ENCODE data around the gene CRB3.
"Not testable (repeated sequence)": the region's sequence is repeated elsewhere in the genome, so short reads cannot be mapped to it uniquely, and the experiment has no call there.

DNA sequence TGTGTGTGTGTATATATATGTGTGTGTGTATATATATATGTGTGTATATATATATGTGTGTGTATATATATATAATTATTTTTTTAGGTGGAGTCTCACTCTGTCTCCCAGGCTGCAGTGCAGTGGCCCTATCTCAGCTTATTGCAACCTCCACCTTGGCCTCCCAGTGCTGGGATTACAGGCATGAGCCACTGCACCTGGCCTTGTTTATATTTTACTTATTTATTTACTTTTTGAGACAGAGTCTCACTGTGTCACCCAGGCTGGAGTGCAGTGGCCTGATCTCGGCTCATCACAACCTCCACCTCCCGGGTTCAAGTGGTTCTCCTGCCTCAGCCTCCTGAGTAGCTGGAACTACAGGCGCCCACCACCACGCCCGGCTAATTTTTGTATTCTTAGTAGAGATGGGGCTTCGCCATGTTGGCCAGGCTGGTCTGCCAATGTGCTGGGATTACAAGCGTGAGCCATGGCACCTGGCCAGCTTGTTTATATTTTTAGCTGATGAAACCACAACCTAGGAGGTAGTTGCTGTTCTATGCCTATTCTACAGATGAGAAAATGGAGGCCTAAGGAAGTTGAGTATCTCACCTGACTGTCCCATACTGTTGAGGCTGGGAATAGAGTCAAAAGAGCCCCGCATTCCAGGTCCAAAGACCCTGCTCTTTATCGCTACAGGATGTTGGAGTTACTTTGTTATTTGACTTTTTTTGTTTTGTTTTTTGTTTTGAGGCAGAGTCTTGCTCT is 44.1 kb downstream of the CRB3 start:
- TF ChIP-seq HDAC2 (CRISPR knock-in tag; IDR thresholded peaks at IDR 0.05); ZNF468 (CRISPR knock-in tag; IDR thresholded peaks at IDR 0.05); ZNF24 (IDR thresholded peaks at IDR 0.05); ZNF557 (CRISPR knock-in tag; IDR thresholded peaks at IDR 0.05); SIN3A (IDR thresholded peaks at IDR 0.05; ENCODE audit: borderline replicate concordance, low read depth, low read length); SATB2 (CRISPR knock-in tag; IDR thresholded peaks at IDR 0.05); SIX1 (CRISPR knock-in tag; IDR thresholded peaks at IDR 0.05; ENCODE audit: borderline replicate concordance); ZNF547 (CRISPR knock-in tag; IDR thresholded peaks at IDR 0.05); ATF6 (CRISPR knock-in tag; conservative IDR thresholded peaks at IDR 0.05); PTBP1 (IDR thresholded peaks at IDR 0.05; ENCODE audit: low read depth, low read length, poor library complexity, severe bottlenecking); ZBTB8A (CRISPR knock-in tag; IDR thresholded peaks at IDR 0.05; ENCODE audit: borderline replicate concordance, low read depth): not testable (repeated sequence)
- TF ChIP-seq, protein P1, sequence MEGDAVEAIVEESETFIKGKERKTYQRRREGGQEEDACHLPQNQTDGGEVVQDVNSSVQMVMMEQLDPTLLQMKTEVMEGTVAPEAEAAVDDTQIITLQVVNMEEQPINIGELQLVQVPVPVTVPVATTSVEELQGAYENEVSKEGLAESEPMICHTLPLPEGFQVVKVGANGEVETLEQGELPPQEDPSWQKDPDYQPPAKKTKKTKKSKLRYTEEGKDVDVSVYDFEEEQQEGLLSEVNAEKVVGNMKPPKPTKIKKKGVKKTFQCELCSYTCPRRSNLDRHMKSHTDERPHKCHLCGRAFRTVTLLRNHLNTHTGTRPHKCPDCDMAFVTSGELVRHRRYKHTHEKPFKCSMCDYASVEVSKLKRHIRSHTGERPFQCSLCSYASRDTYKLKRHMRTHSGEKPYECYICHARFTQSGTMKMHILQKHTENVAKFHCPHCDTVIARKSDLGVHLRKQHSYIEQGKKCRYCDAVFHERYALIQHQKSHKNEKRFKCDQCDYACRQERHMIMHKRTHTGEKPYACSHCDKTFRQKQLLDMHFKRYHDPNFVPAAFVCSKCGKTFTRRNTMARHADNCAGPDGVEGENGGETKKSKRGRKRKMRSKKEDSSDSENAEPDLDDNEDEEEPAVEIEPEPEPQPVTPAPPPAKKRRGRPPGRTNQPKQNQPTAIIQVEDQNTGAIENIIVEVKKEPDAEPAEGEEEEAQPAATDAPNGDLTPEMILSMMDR (CRISPR knock-in tag; IDR thresholded peaks at IDR 0.05) = not testable (repeated sequence)

Data from HepG2 (cell line).